GM10248 (cell line): ENCODE results near the gene ZNRF1.

ENCODE experiments used
- CTCF ChIA-PET: fragments of 300-600 bp; sonication (Branson Sonifier 250); formaldehyde crosslinking; extraction: SDS; loops from one replicate; lab custom pipeline; 2021; ENCODE audit warnings: antibody characterized with exemption; lab: Yijun Ruan, JAX
- POLR2A ChIA-PET: fragments of 350-650 bp; sonication (Branson Sonifier 250); formaldehyde crosslinking; extraction: SDS; loops from one replicate; lab custom pipeline; 2020; ENCODE audit warnings: antibody characterized with exemption; lab: Yijun Ruan, JAX
- DNase-seq: peaks from one replicate; pipeline ENCODE4 v3.0.0; 2012; ENCODE audit errors: extremely low spot score
- TF ChIP-seq, protein P1 (sequence below): IDR thresholded peaks from 2 replicates; pipeline ENCODE4 v1.5.1; 2012; ENCODE audit warnings: mild to moderate bottlenecking, low read depth; ENCODE audit errors: extremely low read depth, missing control alignments, control extremely low read depth

Gene ZNRF1

DNA sequence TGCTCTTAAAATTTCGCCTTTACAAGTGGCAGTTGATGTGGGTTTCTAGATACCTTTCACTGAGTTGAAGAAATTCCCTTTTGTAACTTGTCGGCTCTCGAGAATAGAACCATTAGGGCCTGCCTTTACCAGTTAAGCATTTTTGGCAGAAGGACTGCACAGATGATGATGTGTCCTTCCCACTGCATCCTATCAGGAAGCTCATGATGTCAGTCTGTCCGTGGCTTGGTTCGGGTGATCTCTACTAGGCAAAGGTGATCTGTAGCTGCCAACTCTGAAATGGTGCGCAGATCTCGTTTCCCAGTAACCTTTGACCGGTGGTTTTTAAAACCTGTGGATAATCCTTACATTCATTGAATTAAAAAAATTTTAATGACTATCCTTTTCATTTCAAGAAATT lies 49.7 kb downstream of the ZNRF1 start:
- TF ChIP-seq, protein P1, sequence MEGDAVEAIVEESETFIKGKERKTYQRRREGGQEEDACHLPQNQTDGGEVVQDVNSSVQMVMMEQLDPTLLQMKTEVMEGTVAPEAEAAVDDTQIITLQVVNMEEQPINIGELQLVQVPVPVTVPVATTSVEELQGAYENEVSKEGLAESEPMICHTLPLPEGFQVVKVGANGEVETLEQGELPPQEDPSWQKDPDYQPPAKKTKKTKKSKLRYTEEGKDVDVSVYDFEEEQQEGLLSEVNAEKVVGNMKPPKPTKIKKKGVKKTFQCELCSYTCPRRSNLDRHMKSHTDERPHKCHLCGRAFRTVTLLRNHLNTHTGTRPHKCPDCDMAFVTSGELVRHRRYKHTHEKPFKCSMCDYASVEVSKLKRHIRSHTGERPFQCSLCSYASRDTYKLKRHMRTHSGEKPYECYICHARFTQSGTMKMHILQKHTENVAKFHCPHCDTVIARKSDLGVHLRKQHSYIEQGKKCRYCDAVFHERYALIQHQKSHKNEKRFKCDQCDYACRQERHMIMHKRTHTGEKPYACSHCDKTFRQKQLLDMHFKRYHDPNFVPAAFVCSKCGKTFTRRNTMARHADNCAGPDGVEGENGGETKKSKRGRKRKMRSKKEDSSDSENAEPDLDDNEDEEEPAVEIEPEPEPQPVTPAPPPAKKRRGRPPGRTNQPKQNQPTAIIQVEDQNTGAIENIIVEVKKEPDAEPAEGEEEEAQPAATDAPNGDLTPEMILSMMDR, result no peak
- DNase-seq, result no peak
- ChIA-PET CTCF (interaction anchor here (1.2 kb wide), 1 partner anchor 151 kb away, joined by 3 read pairs; no protein-coding TSS in a partner anchor), POLR2A (interaction anchor here (1.1 kb wide), 1 partner anchor 63 kb away, joined by 6 read pairs; the partner anchor contains the start of gene WDR59)

DNA sequence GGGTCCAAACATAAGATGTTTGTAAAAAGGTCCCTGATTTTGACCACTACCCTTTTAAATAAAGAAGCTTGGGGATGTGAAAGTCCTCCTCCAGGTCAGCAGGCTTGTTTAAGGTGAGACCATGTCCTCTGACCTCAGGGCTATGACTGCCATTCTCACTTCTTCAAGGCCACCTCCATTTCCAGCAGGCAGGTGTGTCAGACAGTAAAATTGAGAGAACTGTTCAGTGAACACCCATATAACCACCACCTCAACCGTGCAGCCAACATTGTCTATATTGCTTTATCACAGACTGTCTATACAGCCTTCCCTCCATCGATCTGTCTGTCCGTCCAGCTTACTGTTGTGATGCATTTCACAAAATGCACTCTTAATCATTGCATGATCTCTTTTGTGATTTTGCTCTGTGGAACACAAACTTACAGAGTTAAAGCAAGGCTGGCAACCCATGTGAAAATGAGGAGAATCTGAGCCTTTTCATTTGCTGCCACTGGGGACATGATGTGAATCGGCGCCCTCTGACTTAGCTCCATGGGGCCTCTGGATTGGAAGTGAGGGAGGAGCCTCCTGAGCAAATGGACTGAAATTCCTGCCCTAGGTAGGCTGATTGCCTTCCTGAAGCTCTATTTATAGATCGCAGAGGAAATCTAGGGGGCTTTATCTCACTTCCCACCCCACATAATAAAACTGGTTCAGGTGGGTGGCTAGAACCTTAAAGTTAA lies 53.8 kb downstream of the ZNRF1 start:
- ChIA-PET POLR2A (no interaction called here), CTCF (interaction anchor here (1.0 to 1.7 kb wide), 4 partner anchors 9 to 40 kb away, joined by 4 to 6 read pairs (median 4); no protein-coding TSS in a partner anchor)
- TF ChIP-seq, protein P1, result no peak
- no peak for DNase-seq

DNA sequence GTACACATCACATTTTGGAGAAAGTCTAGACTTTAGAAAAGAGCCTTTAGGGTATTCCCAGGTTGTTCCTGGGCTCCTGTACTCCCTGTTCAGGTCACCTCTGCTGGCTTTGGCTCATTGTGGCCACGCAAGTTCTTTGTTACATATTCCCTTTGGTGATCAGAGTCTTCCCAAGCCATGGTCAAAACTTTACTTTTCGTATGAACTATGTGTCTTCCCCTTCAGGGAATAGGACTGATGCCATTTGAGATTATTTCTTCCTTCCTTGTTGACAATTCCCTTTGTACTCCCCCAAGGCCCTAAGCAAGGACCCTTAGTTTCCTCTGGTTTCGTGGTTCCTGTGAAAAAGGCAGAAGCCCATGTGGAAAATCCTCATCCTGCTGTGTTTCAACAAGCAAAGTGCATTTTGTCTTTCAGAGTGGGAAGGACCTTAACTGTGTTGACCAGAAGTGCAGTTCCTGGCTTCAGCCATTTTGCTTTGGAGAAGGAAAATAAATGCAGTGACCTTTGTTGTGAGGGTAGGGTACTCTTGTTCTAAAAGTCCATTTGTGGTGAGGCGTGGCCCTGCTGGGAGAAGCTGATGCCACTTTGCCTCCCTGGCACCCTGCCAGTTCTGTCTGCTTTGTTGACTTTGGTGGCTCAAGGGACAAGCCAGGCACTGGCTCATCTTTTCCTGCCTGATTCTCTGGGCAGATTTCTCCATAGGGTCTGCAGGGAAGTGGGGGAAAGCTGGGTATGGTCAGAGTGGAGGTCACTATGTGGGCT lies 55.1 kb downstream of the ZNRF1 start:
- ChIA-PET CTCF (interaction anchor here (0.8 to 1.7 kb wide), 6 partner anchors 8 to 42 kb away, joined by 3 to 6 read pairs (median 4); no protein-coding TSS in a partner anchor), POLR2A (interaction anchor here (0.8 kb wide), 1 partner anchor 11 kb away, joined by 3 read pairs; no protein-coding TSS in a partner anchor)
- TF ChIP-seq, protein P1, result no peak
- no peak for DNase-seq

DNA sequence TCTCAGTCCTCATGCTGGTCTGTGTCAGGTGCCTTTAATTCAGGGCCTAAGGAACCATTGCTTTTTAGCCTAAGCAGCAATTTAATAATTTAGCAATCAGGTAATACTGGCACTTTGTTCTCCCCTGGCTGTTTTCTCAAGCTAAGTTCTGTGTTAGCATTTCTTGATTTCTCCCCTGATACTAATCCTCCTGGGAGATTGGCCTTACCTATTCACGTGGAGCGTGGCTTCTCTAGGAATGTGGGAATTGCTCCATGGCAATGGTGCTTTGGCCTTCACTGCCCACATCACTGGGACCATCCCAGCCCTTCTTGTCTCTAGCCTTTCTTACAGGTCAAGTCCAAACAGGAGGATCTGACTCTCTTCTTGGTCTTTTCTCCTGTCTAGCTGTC lies 55.7 kb downstream of the ZNRF1 start:
- DNase-seq, result no peak
- CTCF ChIA-PET, result interaction anchor here (0.8 to 2.0 kb wide), 3 partner anchors 13 to 18 kb away, joined by 3 to 4 read pairs (median 3); no protein-coding TSS in a partner anchor
- TF ChIP-seq, protein P1, result no peak
- POLR2A ChIA-PET, result no interaction called here

DNA sequence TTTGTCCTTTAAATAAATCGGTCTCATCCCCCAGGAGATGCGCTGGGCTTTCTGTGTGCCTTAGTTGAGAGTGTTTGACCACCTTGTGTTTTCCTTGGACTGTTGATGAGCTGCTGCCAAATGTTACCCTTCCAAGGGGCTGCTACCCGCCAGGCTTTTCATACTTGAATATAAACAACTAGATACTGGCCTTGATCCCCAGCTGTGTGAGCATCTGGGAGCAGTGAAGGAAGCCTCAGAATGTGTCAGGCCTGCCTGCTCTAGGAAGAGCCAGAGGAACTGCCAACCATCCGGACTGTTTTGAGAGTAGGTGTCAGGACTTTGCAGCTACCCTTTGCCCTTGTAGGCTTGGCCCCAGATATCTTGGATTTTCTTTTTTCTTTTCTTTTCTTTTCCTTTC lies 60.0 kb downstream of the ZNRF1 start:
- CTCF ChIA-PET, result interaction anchor here (1.2 kb wide), 1 partner anchor 17 kb away, joined by 3 read pairs; no protein-coding TSS in a partner anchor

More for the DNA sequence above, 60.0 kb downstream of the ZNRF1 start:
- POLR2A ChIA-PET, result no interaction called here
- no peak for DNase-seq
- TF ChIP-seq, protein P1, result no peak
